PFSK-1 (cell line): ENCODE data around the gene PCARE.

Source experiments
- FOXP2 ChIP-seq: optimal IDR thresholded peaks from 2 replicates; pipeline ENCODE3; 2011; ENCODE audit warnings: borderline replicate concordance, control low read depth, inconsistent platforms; ENCODE audit not compliant: insufficient read depth; ENCODE audit errors: extremely low read length, extremely low read depth
- POLR2AphosphoS5 ChIP-seq: IDR thresholded peaks from 2 replicates; pipeline ENCODE4 v1.6.1; 2012; ENCODE audit warnings: low read depth, mild to moderate bottlenecking, control low read depth, low read length, moderate library complexity
- SIN3A ChIP-seq: IDR thresholded peaks from 2 replicates; pipeline ENCODE4 v1.6.1; 2012; ENCODE audit warnings: mild to moderate bottlenecking, low read length, moderate library complexity, borderline replicate concordance; ENCODE audit not compliant: insufficient read depth
- TAF1 ChIP-seq: IDR thresholded peaks from 2 replicates; pipeline ENCODE4 v1.6.1; 2012; ENCODE audit warnings: low read length, control low read depth, borderline replicate concordance; ENCODE audit not compliant: insufficient read depth
- TF ChIP-seq, protein P1 (sequence below), 2 experiments: IDR thresholded peaks; 2 replicates each; pipeline versions ENCODE4 v1.6.1 to v1.8.0; 2011 to 2012; ENCODE audit warnings: low read depth in 2 of 2, low read length in 2 of 2, control low read depth in 1 of 2, inconsistent platforms in 1 of 2, mild to moderate bottlenecking in 1 of 2, moderate library complexity in 1 of 2; ENCODE audit not compliant: insufficient read depth in 1 of 2

Gene PCARE

DNA sequence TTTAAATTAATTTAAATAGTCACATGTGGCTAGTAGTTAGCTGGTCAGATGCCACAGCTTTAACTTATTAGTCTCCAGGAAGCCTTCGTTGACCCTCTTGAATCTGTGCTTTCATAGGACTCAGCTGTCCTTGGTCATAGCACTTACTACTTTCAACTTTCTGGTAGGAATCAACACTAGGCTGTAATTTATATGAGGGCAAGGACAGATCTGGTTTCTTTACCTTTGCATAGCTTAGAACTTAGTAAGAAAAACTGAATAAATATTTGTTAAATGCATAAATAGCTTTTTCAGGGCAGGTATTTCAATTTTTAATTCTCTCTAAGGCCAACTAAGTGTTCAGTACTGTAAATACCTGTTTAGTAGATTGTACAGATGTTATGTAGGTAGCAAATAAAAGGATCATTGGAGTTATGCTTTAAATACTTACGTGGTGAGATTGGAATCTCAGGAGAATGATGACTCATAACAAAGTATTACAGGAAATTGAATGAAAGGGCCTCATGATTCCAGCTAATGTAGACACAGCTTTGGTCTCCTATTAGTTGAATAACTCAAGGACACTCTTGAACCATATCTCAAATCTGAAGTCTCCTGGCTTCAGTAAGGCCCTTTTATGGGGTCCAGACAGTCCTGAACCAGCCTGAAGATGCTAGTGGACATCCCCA, 43.4 kb upstream of the PCARE start:
- TF ChIP-seq SIN3A (no peak), TAF1 (no peak), POLR2AphosphoS5 (no peak), FOXP2 (no peak)
- TF ChIP-seq, protein P1, sequence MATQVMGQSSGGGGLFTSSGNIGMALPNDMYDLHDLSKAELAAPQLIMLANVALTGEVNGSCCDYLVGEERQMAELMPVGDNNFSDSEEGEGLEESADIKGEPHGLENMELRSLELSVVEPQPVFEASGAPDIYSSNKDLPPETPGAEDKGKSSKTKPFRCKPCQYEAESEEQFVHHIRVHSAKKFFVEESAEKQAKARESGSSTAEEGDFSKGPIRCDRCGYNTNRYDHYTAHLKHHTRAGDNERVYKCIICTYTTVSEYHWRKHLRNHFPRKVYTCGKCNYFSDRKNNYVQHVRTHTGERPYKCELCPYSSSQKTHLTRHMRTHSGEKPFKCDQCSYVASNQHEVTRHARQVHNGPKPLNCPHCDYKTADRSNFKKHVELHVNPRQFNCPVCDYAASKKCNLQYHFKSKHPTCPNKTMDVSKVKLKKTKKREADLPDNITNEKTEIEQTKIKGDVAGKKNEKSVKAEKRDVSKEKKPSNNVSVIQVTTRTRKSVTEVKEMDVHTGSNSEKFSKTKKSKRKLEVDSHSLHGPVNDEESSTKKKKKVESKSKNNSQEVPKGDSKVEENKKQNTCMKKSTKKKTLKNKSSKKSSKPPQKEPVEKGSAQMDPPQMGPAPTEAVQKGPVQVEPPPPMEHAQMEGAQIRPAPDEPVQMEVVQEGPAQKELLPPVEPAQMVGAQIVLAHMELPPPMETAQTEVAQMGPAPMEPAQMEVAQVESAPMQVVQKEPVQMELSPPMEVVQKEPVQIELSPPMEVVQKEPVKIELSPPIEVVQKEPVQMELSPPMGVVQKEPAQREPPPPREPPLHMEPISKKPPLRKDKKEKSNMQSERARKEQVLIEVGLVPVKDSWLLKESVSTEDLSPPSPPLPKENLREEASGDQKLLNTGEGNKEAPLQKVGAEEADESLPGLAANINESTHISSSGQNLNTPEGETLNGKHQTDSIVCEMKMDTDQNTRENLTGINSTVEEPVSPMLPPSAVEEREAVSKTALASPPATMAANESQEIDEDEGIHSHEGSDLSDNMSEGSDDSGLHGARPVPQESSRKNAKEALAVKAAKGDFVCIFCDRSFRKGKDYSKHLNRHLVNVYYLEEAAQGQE (IDR thresholded peaks at IDR 0.05; ENCODE audit: insufficient read depth in 1 of 2, low read depth in 2 of 2, low read length in 2 of 2): no peak

DNA sequence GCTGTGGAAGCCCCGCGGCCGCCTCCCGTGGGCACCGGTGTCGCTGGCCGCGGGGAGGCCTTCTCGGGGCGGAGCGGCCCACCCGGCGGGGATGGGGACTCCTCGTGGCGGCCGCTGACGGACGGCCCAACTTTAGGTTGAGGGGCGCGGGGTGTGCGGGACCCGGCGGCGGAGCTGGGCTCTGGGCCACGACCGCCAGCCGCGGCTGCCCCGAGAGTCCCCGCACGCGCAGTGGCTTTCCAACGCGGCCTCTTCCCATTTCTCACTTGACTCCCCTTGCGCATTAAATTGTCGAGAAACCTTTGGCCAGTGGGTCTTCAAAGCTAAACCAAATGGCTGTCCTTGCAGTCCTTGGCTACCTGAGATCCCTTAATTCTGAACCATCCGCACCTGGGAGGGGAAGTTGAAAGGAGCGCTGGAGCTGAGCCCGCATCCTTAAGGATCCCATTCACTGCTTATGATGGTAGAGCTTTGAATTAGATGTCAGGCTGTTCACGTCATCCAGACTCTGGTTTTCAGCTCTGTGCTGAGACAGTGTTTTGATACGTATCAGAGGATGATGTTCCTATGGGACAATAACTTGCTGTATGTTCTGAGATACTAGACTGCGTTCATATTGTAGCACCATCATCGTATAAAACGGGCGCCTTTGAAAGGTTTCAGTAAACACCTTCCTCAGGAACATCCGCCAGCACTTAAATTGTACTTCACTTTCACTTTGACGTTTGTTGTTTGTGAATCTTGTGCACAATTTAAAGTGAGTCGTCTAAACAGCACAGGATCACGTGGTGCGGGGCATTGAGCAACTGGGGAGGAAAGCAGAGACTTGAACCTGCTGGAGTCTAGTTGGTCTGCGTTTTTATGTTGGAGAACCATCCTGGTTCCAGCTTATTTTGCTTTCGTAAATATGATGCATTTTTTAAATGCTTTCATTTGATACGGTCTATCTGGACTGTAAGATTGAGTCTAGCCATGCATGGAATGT, 41.8 kb upstream of the PCARE start:
- TF ChIP-seq SIN3A: no peak
- no peak for TF ChIP-seq TAF1
- TF ChIP-seq POLR2AphosphoS5: no peak; the same call in 1 of the 2 replicates

DNA sequence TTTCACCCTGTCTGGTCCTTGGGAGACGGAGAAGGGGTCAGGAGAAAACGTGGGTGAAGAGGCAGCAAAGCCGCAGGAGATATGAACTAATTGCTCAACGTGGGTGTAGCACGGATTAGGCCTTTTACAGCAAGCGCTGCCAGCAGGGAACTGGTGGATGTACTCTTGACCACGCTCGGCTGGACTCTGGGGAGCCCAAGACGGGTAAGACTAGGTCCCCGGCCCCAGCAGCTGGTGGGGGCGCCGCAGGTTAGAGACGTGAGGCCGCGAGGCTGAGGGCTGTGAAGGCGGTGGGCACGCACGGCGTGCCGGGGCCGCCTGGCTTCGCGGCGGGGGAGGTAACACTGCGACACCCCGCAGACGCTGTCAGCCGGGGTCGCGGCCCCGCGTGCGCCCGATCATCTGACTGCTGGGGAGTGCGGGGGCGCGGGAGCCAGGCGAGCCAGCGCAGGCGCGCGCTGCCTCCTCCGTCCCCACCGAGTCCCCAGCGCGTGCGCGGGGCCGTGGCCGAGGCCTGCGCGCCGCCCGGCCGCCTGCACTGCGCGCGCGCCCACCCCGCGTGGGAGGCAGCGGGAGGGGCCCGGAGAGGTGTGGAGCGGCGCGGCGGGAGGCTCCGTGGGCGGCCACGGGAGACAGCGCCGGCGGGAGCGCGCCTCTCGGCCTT, 40.8 kb upstream of the PCARE start, which contains the start of gene CLIP4:
TSS of gene CLIP4 (plus strand) at position 470 of the 664 bp plus-strand sequence. CDS start 5,974 bp downstream, outside the sequence.
- TF ChIP-seq POLR2AphosphoS5: no peak
- TF ChIP-seq SIN3A: no peak
- TF ChIP-seq FOXP2: peak; percentile 12
- TF ChIP-seq, protein P1 (IDR thresholded peaks at IDR 0.05; ENCODE audit: insufficient read depth in 1 of 2, low read depth in 2 of 2, low read length in 2 of 2): no peak
- TF ChIP-seq TAF1: no peak

DNA sequence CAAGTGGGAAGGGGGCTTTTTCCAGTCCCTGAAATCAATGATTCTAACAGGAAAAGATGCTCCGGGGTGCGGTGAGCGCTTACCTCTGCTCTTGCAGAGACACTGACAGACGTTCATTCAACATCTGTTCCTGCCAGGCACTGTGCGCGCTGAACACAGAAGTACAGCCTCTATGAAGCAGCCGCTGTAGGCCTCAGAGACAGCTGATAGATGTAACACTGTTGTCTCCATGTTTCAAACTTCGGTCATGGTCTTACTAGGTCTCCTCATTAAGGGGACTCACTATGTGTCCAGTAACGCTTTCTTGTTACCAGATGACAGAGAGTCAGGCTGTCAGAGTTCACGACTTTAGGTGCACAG, 40.2 kb upstream of the PCARE start:
- no peak for TF ChIP-seq POLR2AphosphoS5
- TF ChIP-seq SIN3A: no peak

DNA sequence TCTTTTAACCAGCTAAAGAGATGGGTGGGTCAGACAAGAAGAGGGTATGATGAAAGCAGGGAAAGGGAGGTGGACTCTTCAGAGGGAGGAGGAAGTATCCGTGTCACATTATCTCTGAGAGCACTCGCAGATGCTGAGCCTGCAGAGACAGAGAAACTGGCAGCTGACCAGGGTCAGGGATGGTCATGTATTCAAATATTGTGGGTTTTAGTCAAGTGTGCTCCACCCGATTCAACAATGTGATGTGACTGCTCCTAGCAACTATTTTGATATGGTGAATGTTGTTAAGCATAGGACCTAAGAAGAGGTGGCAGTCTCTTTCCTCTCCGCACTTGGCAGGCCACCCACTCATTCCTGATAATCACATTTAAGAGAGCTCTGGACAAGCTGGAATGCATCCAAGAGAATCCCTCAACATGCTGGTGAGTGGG, 39.6 kb upstream of the PCARE start:
- no peak for TF ChIP-seq FOXP2
- TF ChIP-seq SIN3A: no peak
- no peak for TF ChIP-seq POLR2AphosphoS5
- TF ChIP-seq, protein P1 (IDR thresholded peaks at IDR 0.05; ENCODE audit: insufficient read depth in 1 of 2, low read depth in 2 of 2, low read length in 2 of 2): no peak
- TF ChIP-seq TAF1: no peak
